Chondrocyte (in vitro differentiated cells): ENCODE results near the gene GNB1L. TPM values are rescaled to one million over a fixed set of nuclear protein-coding genes. Genes with fewer than 3 reads are reported as not detected.
A peak's percentile ranks its signal among the peaks of the same experiment; 100 is the strongest.

Source experiments
- DNase-seq: peaks from one replicate; pipeline ENCODE4 v3.0.0; 2021; ENCODE audit warnings: mixed read lengths, low spot score
- H3K27ac Mint-ChIP-seq: one replicate; pipeline ENCODE4 v1.8.0; 2021; ENCODE audit warnings: mild to moderate bottlenecking, moderate library complexity, mixed read lengths; ENCODE audit not compliant: unreplicated experiment
- H3K27me3 Mint-ChIP-seq: 2 replicates; pipeline ENCODE4 v1.8.0; 2021; ENCODE audit warnings: low read depth, mixed read lengths
- H3K36me3 Mint-ChIP-seq: 2 replicates; pipeline ENCODE4 v1.8.0; 2021; ENCODE audit warnings: low read depth, mixed read lengths
- H3K4me1 Mint-ChIP-seq: 2 replicates; pipeline ENCODE4 v1.8.0; 2021; ENCODE audit warnings: low read depth, mild to moderate bottlenecking, mixed read lengths
- H3K4me3 Mint-ChIP-seq: one replicate; pipeline ENCODE4 v1.8.0; 2021; ENCODE audit warnings: mild to moderate bottlenecking, moderate library complexity, mixed read lengths; ENCODE audit not compliant: unreplicated experiment
- H3K9me3 Mint-ChIP-seq: 2 replicates; pipeline ENCODE4 v1.8.0; 2021; ENCODE audit warnings: low read depth, mixed read lengths
- total RNA-seq: library from RNA; stranded (reverse); gene quantifications from 3 replicates; pipeline ENCODE4 v1.2.1, GENCODE V29; 2021
- TF ChIP-seq, protein P1 (sequence below): fragments of 200-600 bp; sonication (generic); IDR thresholded peaks from 2 replicates; pipeline ENCODE4 v1.5.0; 2021; ENCODE audit warnings: antibody characterized with exemption, mild to moderate bottlenecking, moderate library complexity

The GNB1L gene
- total RNA-seq, 1 donor from 2014 or later: 5.3 TPM

DNA sequence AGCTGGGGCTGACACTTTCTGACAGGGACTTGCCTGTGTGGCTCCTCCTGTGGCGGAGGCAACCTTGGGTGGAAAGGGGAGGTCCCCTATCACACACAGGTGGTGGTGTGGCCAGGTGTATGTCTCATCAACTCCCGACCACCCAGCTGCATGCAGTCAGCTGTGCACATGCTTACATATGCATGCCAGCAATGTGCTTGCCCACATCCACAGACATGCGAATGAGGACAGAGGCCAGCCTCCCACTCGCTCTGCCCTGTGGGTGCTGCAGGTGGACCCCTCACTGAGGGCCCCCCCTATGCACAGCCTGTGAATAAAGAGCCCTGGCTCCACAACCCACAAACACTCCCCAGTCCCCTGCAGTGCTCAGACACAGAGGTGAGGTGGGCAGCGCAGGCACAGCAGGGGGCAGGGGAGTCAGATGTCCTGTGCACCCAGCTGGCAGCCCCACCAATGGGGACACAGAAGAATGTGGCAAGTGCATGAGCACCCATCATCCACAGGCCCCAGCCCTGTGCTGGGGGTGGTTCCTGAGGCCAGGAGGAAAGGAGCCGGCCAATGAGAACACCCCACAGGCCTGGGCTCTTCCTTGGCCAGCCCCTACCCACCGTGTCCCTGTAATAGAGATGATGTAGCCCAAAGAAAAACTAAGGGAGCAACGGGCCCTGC, 9.5 kb downstream of the GNB1L start:
- no peaks in the 10 kb centered on the region for H3K9me3 Mint-ChIP-seq
- DNase-seq: no peak
- H3K36me3 Mint-ChIP-seq: peaks cover 2% of the 10 kb centered on the region
- peaks cover 25% of the 10 kb centered on the region for H3K4me1 Mint-ChIP-seq
- TF ChIP-seq, protein P1, sequence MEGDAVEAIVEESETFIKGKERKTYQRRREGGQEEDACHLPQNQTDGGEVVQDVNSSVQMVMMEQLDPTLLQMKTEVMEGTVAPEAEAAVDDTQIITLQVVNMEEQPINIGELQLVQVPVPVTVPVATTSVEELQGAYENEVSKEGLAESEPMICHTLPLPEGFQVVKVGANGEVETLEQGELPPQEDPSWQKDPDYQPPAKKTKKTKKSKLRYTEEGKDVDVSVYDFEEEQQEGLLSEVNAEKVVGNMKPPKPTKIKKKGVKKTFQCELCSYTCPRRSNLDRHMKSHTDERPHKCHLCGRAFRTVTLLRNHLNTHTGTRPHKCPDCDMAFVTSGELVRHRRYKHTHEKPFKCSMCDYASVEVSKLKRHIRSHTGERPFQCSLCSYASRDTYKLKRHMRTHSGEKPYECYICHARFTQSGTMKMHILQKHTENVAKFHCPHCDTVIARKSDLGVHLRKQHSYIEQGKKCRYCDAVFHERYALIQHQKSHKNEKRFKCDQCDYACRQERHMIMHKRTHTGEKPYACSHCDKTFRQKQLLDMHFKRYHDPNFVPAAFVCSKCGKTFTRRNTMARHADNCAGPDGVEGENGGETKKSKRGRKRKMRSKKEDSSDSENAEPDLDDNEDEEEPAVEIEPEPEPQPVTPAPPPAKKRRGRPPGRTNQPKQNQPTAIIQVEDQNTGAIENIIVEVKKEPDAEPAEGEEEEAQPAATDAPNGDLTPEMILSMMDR: no peak
- no peak overlapping the region for H3K4me3 Mint-ChIP-seq
- H3K27ac Mint-ChIP-seq: peak overlapping the region; percentile 81
- no peaks in the 10 kb centered on the region for H3K27me3 Mint-ChIP-seq

DNA sequence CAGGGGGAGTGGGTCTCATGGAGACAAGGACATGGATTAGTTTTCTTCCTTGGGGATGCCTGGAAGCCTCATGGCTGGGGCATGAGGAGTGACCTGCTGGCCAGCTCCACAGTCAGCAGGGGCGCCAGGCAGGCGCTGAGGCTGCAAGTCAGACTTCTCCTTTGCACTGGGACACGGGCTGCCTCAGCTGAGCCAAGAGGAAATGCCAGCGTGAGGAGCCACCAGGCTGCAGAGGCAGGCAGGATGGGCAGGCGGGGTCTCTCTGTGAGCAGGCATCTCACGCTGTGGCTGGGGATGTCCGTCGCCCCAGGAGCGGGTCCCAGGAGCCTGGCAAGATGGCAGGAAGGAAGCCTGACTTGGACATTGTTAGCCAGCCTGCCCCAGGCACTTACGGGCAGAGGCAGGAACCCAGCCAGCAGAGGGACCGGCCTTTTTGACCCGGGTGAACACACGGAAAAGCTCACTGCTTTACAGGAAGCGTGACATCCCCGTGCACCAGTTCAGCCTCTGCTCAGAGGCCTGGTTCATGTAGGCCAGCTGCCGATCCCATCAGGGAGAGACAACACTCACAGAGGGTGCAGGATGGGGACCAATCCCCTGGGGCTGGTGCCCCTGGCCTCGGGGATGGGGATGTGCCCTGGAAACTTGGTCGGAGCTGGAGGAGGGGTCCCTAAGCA, 10.2 kb downstream of the GNB1L start:
- peak overlapping the region; percentile 81 for H3K27ac Mint-ChIP-seq
- no peaks in the 10 kb centered on the region for H3K9me3 Mint-ChIP-seq
- H3K27me3 Mint-ChIP-seq: no peaks in the 10 kb centered on the region
- peak overlapping the region; percentile 34 for H3K4me3 Mint-ChIP-seq
- TF ChIP-seq, protein P1: peak; percentile 63
- DNase-seq: peak; percentile 95
- H3K4me1 Mint-ChIP-seq: peaks cover 25% of the 10 kb centered on the region
- no peaks in the 10 kb centered on the region for H3K36me3 Mint-ChIP-seq

DNA sequence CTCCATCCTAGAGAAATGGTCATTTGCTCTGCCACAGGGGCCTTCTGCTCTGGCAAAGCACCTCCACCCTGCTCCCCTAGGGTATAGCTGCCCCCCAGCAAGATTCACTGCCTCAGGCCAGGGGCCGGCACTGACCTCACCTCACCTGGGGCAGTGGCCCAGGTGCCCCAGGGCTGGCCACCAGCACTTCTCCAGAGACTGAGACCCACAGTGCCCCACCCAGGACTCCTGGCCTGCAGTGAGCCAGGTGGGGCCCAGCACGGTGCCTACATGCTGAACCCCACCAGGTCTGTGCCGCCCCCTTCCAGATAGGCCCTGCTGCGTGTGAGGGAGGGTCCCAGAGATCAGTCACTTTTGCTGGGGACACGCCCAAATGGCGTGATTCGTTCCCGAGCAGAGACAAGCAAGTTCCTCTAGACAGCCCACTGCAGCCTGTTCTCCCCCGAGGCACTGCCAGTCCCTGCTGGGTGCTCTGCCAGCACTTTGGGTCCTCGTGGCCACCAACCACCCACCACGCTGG, 10.8 kb downstream of the GNB1L start:
- H3K9me3 Mint-ChIP-seq: no peaks in the 10 kb centered on the region

DNA sequence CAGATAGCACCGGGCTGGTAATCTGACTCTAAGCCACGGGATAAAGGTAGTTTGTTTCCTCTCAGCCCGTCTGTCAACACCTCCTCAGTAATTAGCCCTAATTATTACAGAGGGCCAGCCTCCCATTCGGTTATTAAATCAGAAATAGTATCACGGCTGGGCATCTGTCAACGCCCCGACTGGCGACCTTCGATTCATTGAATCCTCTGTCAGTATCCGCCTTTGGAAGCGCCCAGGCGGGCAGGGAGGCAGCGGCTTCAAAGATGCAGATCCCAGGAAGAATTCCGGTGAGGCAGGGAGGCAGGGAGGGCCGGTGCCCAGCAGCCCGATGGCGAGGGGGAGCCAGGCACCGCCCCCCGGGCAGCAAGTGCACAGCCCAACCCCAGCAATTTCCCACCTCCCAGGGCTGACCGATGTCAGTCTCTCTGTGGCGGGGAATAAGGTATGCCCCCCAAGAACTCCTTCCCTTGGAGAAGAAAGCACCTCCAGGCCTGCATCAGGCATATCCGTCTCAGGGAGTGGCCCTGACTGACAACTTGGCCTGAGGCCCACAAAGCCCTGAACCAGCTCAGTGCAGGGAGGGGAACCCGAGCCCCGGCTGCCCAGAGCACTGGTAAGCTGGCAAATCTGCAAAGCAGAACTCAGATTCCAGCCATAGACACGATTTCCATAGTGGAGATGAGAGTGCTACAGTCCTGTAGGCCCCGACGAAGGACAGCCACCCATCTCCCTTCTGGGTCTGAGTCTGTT, 11.4 kb downstream of the GNB1L start:
- DNase-seq: no peak
- Mint-ChIP-seq H3K9me3 (no peaks in the 10 kb centered on the region), H3K36me3 (no peaks in the 10 kb centered on the region), H3K4me3 (no peak overlapping the region), H3K27me3 (no peaks in the 10 kb centered on the region), H3K4me1 (peaks cover 25% of the 10 kb centered on the region), H3K27ac (no peak overlapping the region)
- TF ChIP-seq, protein P1: no peak

More for the DNA sequence above, 10.8 kb downstream of the GNB1L start:
- Mint-ChIP-seq H3K27me3 (no peaks in the 10 kb centered on the region), H3K27ac (peak overlapping the region; percentile 81), H3K36me3 (no peaks in the 10 kb centered on the region), H3K4me1 (peaks cover 25% of the 10 kb centered on the region), H3K4me3 (peak overlapping the region; percentile 34)
- TF ChIP-seq, protein P1: no peak
- no peak for DNase-seq
